ENCODE data around the gene ETNK2.

GRCh38 chr1:204161609-204162493, 10.0 kb upstream of the ETNK2 start:
- TF ChIP-seq CTCF (IDR thresholded peaks at IDR 0.05), result no peak
- TF ChIP-seq POLR2A (IDR thresholded peaks at IDR 0.05), result no peak

Data from Peyer's patch (tissue), 4 donors.